Loucy (cell line): ENCODE measurements around the gene TRABD2B.

ENCODE experiments used
- H2AFZ ChIP-seq: fragments of 200-600 bp; sonication (generic); 2 replicates; pipeline ENCODE4 v1.6.0; 2016; ENCODE audit warnings: antibody characterized with exemption, mild to moderate bottlenecking, low read length, moderate library complexity
- H3F3A ChIP-seq: fragments of 200-600 bp; 2 replicates; pipeline ENCODE4 v1.6.0; 2016; ENCODE audit warnings: antibody characterized with exemption, low read depth, mild to moderate bottlenecking
- H3K27me3 ChIP-seq: fragments of 200-600 bp; sonication (generic); 2 replicates; pipeline ENCODE4 v1.6.1; 2014; ENCODE audit warnings: low read length, mild to moderate bottlenecking; ENCODE audit not compliant: insufficient read depth, poor library complexity, severe bottlenecking
- H3K36me3 ChIP-seq: fragments of 200-600 bp; sonication (generic); 2 replicates; pipeline ENCODE4 v1.6.1; 2016; ENCODE audit warnings: low read length; ENCODE audit not compliant: insufficient read depth
- H3K4me1 ChIP-seq: fragments of 200-600 bp; sonication (generic); 2 replicates; pipeline ENCODE4 v1.5.1; 2014; ENCODE audit warnings: low read length, mild to moderate bottlenecking; ENCODE audit not compliant: insufficient read depth, poor library complexity, severe bottlenecking
- H3K4me2 ChIP-seq: fragments of 200-600 bp; sonication (generic); 2 replicates; pipeline ENCODE4 v1.6.0; 2014; ENCODE audit warnings: antibody characterized with exemption, low read length, low read depth, mild to moderate bottlenecking; ENCODE audit not compliant: poor library complexity, severe bottlenecking
- H3K4me3 ChIP-seq: fragments of 200-600 bp; sonication (generic); 2 replicates; pipeline ENCODE4 v1.5.1; 2014; ENCODE audit warnings: low read length, mild to moderate bottlenecking, mixed read lengths; ENCODE audit not compliant: poor library complexity, severe bottlenecking
- H3K79me2 ChIP-seq: fragments of 200-600 bp; sonication (generic); 2 replicates; pipeline ENCODE4 v1.6.1; 2014; ENCODE audit warnings: low read length; ENCODE audit not compliant: insufficient read depth
- H3K9ac ChIP-seq: fragments of 200-600 bp; sonication (generic); 2 replicates; pipeline ENCODE4 v1.6.0; 2014; ENCODE audit warnings: mild to moderate bottlenecking, low read depth, low read length, moderate library complexity; ENCODE audit not compliant: poor library complexity, severe bottlenecking
- H3K9me2 ChIP-seq: fragments of 200-600 bp; sonication (generic); replicated peaks from 2 replicates; pipeline ENCODE4 v1.6.1; 2016; ENCODE audit warnings: low read depth, low read length, mixed read lengths
- H3K9me3 ChIP-seq: fragments of 200-600 bp; sonication (generic); 2 replicates; pipeline ENCODE4 v1.6.1; 2014; ENCODE audit warnings: mild to moderate bottlenecking, antibody characterized with exemption, low read length, low read depth; ENCODE audit not compliant: insufficient read depth
- H4K20me1 ChIP-seq: fragments of 200-600 bp; sonication (generic); 2 replicates; pipeline ENCODE4 v1.6.0; 2014; ENCODE audit warnings: antibody characterized with exemption, low read length, mild to moderate bottlenecking; ENCODE audit not compliant: insufficient read depth, poor library complexity, severe bottlenecking
- EZH2phosphoT487 ChIP-seq: fragments of 200-600 bp; IDR thresholded peaks from 2 replicates; pipeline ENCODE4 v1.6.1; 2018; ENCODE audit warnings: antibody characterized with exemption, mild to moderate bottlenecking, moderate library complexity, borderline replicate concordance
- TF ChIP-seq, protein P1 (sequence below): fragments of 200-600 bp; sonication (generic); conservative IDR thresholded peaks from 2 replicates; pipeline ENCODE4 v1.5.1; 2014; ENCODE audit warnings: mild to moderate bottlenecking, antibody characterized with exemption, low read length

Gene TRABD2B

DNA sequence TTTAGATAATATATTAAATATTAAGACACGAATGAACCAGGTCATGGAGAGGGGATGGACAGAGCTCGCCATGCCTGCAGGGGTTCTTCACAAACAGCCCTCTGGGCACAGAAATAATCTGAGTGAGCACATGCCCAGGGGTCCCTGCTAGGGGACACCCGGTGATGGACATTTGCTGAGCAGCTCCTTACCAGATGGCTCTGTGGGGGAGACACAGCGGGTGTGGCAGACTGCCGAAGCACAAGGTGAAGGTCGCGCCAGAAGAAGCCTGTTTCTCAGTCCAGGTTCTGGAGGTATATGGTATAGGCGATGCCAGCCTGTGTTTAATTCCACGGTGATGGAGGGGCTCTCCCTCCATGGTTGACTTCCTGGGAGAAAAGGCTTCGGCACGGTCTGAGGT lies 9.6 kb downstream of the TRABD2B start:
- Histone ChIP-seq H3K9ac (no peak overlapping the region), H3K36me3 (no peaks in the 10 kb centered on the region), H3K27me3 (no peaks in the 10 kb centered on the region), H3K4me3 (no peak overlapping the region), H3F3A (no peaks in the 10 kb centered on the region), H3K4me2 (no peak overlapping the region), H3K9me3 (no peaks in the 10 kb centered on the region), H4K20me1 (no peaks in the 10 kb centered on the region), H2AFZ (no peak overlapping the region), H3K79me2 (no peaks in the 10 kb centered on the region), H3K4me1 (no peaks in the 10 kb centered on the region), H3K9me2 (no peaks in the 10 kb centered on the region)
- TF ChIP-seq, protein P1, sequence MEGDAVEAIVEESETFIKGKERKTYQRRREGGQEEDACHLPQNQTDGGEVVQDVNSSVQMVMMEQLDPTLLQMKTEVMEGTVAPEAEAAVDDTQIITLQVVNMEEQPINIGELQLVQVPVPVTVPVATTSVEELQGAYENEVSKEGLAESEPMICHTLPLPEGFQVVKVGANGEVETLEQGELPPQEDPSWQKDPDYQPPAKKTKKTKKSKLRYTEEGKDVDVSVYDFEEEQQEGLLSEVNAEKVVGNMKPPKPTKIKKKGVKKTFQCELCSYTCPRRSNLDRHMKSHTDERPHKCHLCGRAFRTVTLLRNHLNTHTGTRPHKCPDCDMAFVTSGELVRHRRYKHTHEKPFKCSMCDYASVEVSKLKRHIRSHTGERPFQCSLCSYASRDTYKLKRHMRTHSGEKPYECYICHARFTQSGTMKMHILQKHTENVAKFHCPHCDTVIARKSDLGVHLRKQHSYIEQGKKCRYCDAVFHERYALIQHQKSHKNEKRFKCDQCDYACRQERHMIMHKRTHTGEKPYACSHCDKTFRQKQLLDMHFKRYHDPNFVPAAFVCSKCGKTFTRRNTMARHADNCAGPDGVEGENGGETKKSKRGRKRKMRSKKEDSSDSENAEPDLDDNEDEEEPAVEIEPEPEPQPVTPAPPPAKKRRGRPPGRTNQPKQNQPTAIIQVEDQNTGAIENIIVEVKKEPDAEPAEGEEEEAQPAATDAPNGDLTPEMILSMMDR = no peak
- TF ChIP-seq EZH2phosphoT487 = no peak

DNA sequence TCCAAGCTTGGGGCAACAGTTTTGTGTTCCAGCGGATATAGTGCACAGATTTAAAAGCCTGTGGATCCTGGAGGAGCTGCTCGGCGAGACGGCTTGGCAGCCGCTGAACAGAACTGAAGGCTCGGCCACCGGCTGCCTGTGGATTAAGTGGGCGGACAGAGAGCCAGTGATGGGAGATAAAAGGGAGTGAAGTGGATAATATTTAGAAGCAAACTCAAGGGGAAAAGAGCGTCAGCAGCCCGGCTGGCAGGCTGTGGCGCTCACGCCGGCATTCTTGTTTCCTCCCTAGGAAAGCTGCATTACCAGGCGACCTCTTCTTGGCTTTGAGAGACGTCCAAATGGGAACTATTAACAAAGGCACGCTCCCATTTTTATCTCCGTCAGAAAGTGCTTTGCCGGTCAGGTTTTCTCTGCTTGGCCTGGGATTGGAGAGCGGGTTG lies 10.4 kb downstream of the TRABD2B start:
- no peaks in the 10 kb centered on the region for H3K27me3 ChIP-seq

DNA sequence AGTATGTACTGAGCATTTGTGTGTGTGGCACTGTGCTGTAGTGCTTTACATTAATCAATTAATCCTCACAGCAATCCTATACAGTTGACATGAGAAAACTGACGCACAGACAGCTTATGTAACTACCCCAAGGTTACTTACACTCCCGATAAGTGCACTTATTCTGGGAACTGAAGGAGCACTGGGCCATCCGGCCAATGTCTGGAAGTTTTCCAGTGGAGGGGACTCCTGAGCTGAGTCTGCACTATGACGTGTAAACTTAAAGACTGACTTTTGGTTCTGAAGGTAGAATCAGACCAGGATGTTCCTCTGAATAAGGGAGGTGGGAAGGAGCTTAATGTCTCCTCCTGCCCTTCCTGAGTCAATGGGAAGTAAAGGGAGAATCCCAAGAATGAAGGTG lies 12.2 kb downstream of the TRABD2B start:
- Histone ChIP-seq H2AFZ (no peak overlapping the region), H3K4me1 (no peaks in the 10 kb centered on the region), H3K27me3 (no peaks in the 10 kb centered on the region), H4K20me1 (no peaks in the 10 kb centered on the region), H3F3A (no peaks in the 10 kb centered on the region), H3K79me2 (no peaks in the 10 kb centered on the region), H3K9me2 (no peaks in the 10 kb centered on the region), H3K9me3 (no peaks in the 10 kb centered on the region), H3K36me3 (no peaks in the 10 kb centered on the region), H3K4me2 (no peak overlapping the region), H3K9ac (no peak overlapping the region), H3K4me3 (no peak overlapping the region)
- TF ChIP-seq EZH2phosphoT487 = no peak
- TF ChIP-seq, protein P1 = no peak

More for the DNA sequence above, 10.4 kb downstream of the TRABD2B start:
- Histone ChIP-seq H3K79me2 (no peaks in the 10 kb centered on the region), H4K20me1 (no peaks in the 10 kb centered on the region), H3K4me2 (no peak overlapping the region), H3F3A (no peaks in the 10 kb centered on the region), H3K36me3 (no peaks in the 10 kb centered on the region), H3K9me2 (no peaks in the 10 kb centered on the region), H3K9me3 (no peaks in the 10 kb centered on the region), H3K9ac (no peak overlapping the region), H3K4me1 (no peaks in the 10 kb centered on the region), H2AFZ (no peak overlapping the region), H3K4me3 (no peak overlapping the region)
- TF ChIP-seq, protein P1 = no peak
- TF ChIP-seq EZH2phosphoT487 = no peak
